Measurements from ENCODE around the gene SNRPB.

DNA sequence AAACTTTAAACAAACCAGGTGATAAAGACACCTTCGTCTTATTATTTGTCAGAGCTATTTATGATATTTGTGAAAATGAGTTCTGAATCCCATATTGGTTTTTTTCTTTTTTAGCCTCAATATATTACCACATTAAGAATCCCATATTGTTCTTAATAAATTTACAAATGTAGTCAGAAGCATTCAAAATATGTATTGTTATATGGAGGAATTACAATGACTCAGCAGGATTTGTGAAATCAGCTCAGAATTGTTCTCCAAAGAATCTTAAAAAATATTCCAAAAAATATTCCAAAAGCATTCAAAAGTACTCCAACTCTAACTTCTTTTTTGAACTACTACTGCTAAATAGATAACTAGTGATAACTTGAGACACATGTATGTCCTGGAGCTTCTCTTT is 44.6 kb upstream of the SNRPB start:
- TF ChIP-seq EZH2 (IDR thresholded peaks at IDR 0.05; ENCODE audit: insufficient read depth, low read length) = no peak
- TF ChIP-seq, protein P1, sequence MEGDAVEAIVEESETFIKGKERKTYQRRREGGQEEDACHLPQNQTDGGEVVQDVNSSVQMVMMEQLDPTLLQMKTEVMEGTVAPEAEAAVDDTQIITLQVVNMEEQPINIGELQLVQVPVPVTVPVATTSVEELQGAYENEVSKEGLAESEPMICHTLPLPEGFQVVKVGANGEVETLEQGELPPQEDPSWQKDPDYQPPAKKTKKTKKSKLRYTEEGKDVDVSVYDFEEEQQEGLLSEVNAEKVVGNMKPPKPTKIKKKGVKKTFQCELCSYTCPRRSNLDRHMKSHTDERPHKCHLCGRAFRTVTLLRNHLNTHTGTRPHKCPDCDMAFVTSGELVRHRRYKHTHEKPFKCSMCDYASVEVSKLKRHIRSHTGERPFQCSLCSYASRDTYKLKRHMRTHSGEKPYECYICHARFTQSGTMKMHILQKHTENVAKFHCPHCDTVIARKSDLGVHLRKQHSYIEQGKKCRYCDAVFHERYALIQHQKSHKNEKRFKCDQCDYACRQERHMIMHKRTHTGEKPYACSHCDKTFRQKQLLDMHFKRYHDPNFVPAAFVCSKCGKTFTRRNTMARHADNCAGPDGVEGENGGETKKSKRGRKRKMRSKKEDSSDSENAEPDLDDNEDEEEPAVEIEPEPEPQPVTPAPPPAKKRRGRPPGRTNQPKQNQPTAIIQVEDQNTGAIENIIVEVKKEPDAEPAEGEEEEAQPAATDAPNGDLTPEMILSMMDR (IDR thresholded peaks at IDR 0.05; ENCODE audit: insufficient read depth, low read depth, low read length) = no peak

Data from astrocyte (in vitro differentiated cells and primary cell).